LNCaP clone FGC (cell line): ENCODE results near the gene SLC35C1.

Experiments used
- DNase-seq: peaks from one replicate; pipeline ENCODE4 v3.0.0-alpha.2; 2011; ENCODE audit warnings: low read depth
- H3K4me3 ChIP-seq: 2 replicates; pipeline ENCODE4 v1.5.1; 2011; ENCODE audit warnings: mild to moderate bottlenecking, low read depth, low read length, control low read depth
- CTCF ChIP-seq: IDR thresholded peaks from 2 replicates; pipeline ENCODE4 v1.5.1; 2012; ENCODE audit warnings: mild to moderate bottlenecking; ENCODE audit not compliant: control insufficient read depth, insufficient read depth; ENCODE audit errors: extremely low read depth

SLC35C1 gene

GRCh38 chr11:45766469-45766868 lies 38.5 kb upstream of the SLC35C1 start:
- DNase-seq = no peak
- TF ChIP-seq CTCF = no peak
- no peak overlapping the region for H3K4me3 ChIP-seq

GRCh38 chr11:45768486-45768885 lies 36.5 kb upstream of the SLC35C1 start:
- H3K4me3 ChIP-seq = no peak overlapping the region
- no peak for DNase-seq
- no peak for TF ChIP-seq CTCF

- no peak for DNase-seq
- TF ChIP-seq CTCF = no peak
- no peak overlapping the region for H3K4me3 ChIP-seq
Measured at GRCh38 chr11:45769960-45770359, 35.0 kb upstream of the SLC35C1 start.

- no peak for DNase-seq
- peak; percentile 73 for TF ChIP-seq CTCF
- H3K4me3 ChIP-seq = peak overlapping the region; percentile 51
Measured at GRCh38 chr11:45771193-45771565, 33.8 kb upstream of the SLC35C1 start.

GRCh38 chr11:45771566-45772448 lies 33.1 kb upstream of the SLC35C1 start:
- DNase-seq = peak; percentile 36
- peak overlapping the region; percentile 51 for H3K4me3 ChIP-seq
- peak; percentile 95 for TF ChIP-seq CTCF

GRCh38 chr11:45772449-45772774 lies 32.5 kb upstream of the SLC35C1 start:
- no peak for TF ChIP-seq CTCF
- no peak for DNase-seq
- no peak overlapping the region for H3K4me3 ChIP-seq
